HG03025 (cell line): ENCODE measurements around the gene PYDC1.
"Not testable (repeated sequence)": the region's sequence is repeated elsewhere in the genome, so short reads cannot be mapped to it uniquely, and the experiment has no call there.

Experiments
- ATAC-seq: cut with Tn5 transposase; IDR thresholded peaks from one replicate; pipeline ENCODE4 v1.9.1; 2021; ENCODE audit warnings: mild to moderate bottlenecking, moderate library complexity; ENCODE audit not compliant: unreplicated experiment, low FRiP score

The PYDC1 gene

GRCh38 chr16:31216422-31217135 is at the start of gene PYDC1:
Gene PYDC1 (minus strand): TSS chr16:31217135. CDS start chr16:31217028, 107 bp downstream.
- no peak for ATAC-seq

GRCh38 chr16:31265329-31266245 is 48.7 kb upstream of the PYDC1 start:
- no peak for ATAC-seq

- ATAC-seq: no peak
Measured at GRCh38 chr16:31262084-31262483, 45.1 kb upstream of the PYDC1 start.

- ATAC-seq: no peak
Measured at GRCh38 chr16:31260136-31260931, 43.4 kb upstream of the PYDC1 start.

- ATAC-seq: no peak
Measured at GRCh38 chr16:31258366-31258765, 41.4 kb upstream of the PYDC1 start.

- ATAC-seq: no peak
Measured at GRCh38 chr16:31256466-31256865, 39.5 kb upstream of the PYDC1 start.

- ATAC-seq: no peak
Measured at GRCh38 chr16:31253642-31254045, 36.7 kb upstream of the PYDC1 start.

GRCh38 chr16:31251435-31251834 is 34.5 kb upstream of the PYDC1 start:
- ATAC-seq: no peak

GRCh38 chr16:31250782-31251384 is 33.9 kb upstream of the PYDC1 start:
- no peak for ATAC-seq

GRCh38 chr16:31248344-31248743 is 31.4 kb upstream of the PYDC1 start:
- no peak for ATAC-seq

- ATAC-seq: no peak
Measured at GRCh38 chr16:31246296-31246695, 29.4 kb upstream of the PYDC1 start.

GRCh38 chr16:31245598-31245997 is 28.7 kb upstream of the PYDC1 start:
- ATAC-seq: not testable (repeated sequence)

GRCh38 chr16:31243734-31244670 is 27.1 kb upstream of the PYDC1 start:
- no peak for ATAC-seq

- no peak for ATAC-seq
Measured at GRCh38 chr16:31242206-31242605, 25.3 kb upstream of the PYDC1 start.

- ATAC-seq: no peak
Measured at GRCh38 chr16:31238041-31238440, 21.1 kb upstream of the PYDC1 start.

- ATAC-seq: no peak
Measured at GRCh38 chr16:31229501-31229900, 12.6 kb upstream of the PYDC1 start.

GRCh38 chr16:31228206-31228605 is 11.3 kb upstream of the PYDC1 start:
- no peak for ATAC-seq

GRCh38 chr16:31225193-31225592 is 8.3 kb upstream of the PYDC1 start:
- ATAC-seq: no peak
